Skeletal muscle tissue (tissue), 4 donors: ENCODE measurements around the gene CELA2A. TPM values are rescaled to one million over a fixed set of nuclear protein-coding genes. Genes with fewer than 3 reads are reported as not detected.
"Not testable (repeated sequence)": the region's sequence is repeated elsewhere in the genome, so short reads cannot be mapped to it uniquely, and the experiment has no call there.

Experiments used
- H3K27ac ChIP-seq: one replicate; pipeline ENCODE4 v1.7.0; 2013; ENCODE audit warnings: mild to moderate bottlenecking, low read depth, low read length, inconsistent platforms
- H3K27me3 ChIP-seq, 3 donors: one replicate each; pipeline ENCODE4 v1.7.0; 2013; ENCODE audit warnings: low read length in 3 of 3; ENCODE audit not compliant: control insufficient read depth in 3 of 3, insufficient read depth in 3 of 3
- H3K36me3 ChIP-seq, 3 donors: one replicate each; pipeline ENCODE4 v1.7.0; 2013; ENCODE audit warnings: low read length in 3 of 3; ENCODE audit not compliant: control insufficient read depth in 3 of 3, insufficient read depth in 3 of 3
- H3K4me1 ChIP-seq, 3 donors: one replicate each; pipeline ENCODE4 v1.7.0; 2013; ENCODE audit warnings: low read length in 3 of 3, mild to moderate bottlenecking in 3 of 3; ENCODE audit not compliant: control insufficient read depth in 3 of 3, insufficient read depth in 3 of 3
- H3K4me3 ChIP-seq, 3 donors: one replicate each; pipeline ENCODE4 v1.7.0; 2013; ENCODE audit warnings: low read length in 3 of 3
- H3K9ac ChIP-seq, 3 donors: one replicate each; pipeline ENCODE4 v1.7.0; 2013; ENCODE audit warnings: low read length in 3 of 3, mild to moderate bottlenecking in 3 of 3, moderate library complexity in 2 of 3, low read depth in 1 of 3
- H3K9me3 ChIP-seq, 3 donors: one replicate each; pipeline ENCODE4 v1.7.0; 2013; ENCODE audit warnings: low read length in 3 of 3; ENCODE audit not compliant: control insufficient read depth in 3 of 3
- total RNA-seq: library from RNA; depleted of rRNA; stranded (reverse); fragments of >200 nt; gene quantifications from one replicate; pipeline ENCODE4 v1.2.3, GENCODE V29; 2014
- donor health status: Osteomylitis.

CELA2A gene
- total RNA-seq, 1 donor from 2014 or later: not detected

DNA sequence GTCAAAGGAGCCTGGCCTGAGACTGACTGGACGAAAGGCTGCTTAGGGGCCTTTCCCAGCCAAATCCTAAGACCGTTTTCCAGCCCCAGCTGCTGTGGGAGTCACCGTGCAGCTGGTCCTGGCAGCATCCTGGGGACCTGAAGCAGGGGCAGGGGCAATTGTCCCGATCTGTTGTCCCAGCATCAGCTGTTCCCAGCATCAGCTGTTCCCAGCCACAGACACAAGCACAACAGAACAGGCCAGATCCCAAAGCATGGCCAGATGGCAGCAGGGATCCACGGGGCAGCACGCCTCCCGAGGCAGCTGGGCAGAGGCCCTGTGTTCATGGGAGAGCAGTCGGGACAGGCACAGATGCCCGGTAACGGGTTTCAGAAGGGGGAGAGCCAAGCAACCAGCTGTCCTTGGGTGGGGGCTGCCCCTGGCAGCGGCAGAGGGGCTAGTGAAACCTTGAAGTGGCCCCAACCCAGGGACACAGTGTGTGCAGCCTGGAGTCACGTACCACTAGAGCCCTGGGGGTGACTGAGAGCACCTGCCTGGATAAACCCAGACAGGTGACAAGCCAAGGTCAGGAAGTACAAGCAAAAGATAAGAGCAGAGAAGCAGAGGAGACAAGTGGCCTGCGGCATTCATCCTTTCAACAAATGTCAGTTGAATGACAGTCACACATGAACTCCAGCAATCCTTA lies 32.7 kb downstream of the CELA2A start:
- Histone ChIP-seq H3K9ac (no peak overlapping the region), H3K9me3 (no peaks in the 10 kb centered on the region), H3K27me3 (no peaks in the 10 kb centered on the region), H3K36me3 (peaks cover 19 to 22% (median 21%) of the 10 kb centered on the region in 3 donors), H3K4me1 (no peaks in the 10 kb centered on the region), H3K27ac (no peak overlapping the region), H3K4me3 (no peak overlapping the region)

DNA sequence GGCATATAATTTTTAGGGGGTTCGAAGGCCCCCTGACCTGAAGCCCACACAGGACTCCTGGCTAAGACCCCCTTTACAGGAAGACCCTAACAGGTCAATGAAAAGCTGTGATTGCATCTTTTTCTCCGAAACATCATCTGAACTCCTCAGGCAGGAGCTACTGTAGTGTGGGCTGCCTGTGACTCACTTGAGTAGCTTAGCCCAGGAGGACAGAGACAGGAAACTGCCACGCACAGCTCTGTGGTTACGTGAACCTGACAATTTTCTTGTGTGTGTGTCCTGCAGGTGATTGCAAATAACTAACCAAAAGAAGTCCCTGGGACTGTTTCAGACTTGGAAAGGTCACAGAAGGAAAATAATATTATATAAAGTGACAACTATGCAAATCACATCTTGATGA lies 34.5 kb downstream of the CELA2A start:
- peaks cover 26 to 28% (median 27%) of the 10 kb centered on the region in 3 donors for H3K36me3 ChIP-seq
- not testable (repeated sequence) for H3K9me3 ChIP-seq

DNA sequence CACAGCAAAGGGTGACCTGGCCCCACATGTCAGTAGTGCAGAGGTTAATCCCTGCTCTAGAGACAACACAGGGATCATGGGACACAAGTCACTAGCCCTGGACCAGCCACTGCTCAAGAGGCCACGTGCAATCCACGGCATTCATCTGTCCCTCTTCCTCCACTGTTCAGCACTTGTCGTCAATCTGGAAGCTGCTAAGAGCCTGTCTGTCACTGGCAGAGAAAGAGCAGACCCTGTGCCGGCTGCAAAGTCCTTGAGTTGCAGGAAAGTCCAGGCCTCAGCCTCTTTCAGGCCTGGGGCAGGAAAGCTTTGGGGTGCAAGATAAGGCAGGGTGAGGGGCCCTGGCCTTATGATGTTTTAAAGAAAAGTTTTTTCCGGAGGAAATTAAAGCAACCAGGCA lies 36.1 kb downstream of the CELA2A start:
- Histone ChIP-seq H3K4me3 (no peak overlapping the region), H3K27me3 (no peaks in the 10 kb centered on the region), H3K36me3 (peaks cover 26 to 29% (median 28%) of the 10 kb centered on the region in 3 donors), H3K9me3 (no peaks in the 10 kb centered on the region), H3K4me1 (no peaks in the 10 kb centered on the region), H3K27ac (no peak overlapping the region), H3K9ac (no peak overlapping the region)

More for the DNA sequence above, 34.5 kb downstream of the CELA2A start:
- H3K9ac ChIP-seq, H3K4me1 ChIP-seq, H3K4me3 ChIP-seq, H3K27me3 ChIP-seq, H3K27ac ChIP-seq: not testable (repeated sequence)

DNA sequence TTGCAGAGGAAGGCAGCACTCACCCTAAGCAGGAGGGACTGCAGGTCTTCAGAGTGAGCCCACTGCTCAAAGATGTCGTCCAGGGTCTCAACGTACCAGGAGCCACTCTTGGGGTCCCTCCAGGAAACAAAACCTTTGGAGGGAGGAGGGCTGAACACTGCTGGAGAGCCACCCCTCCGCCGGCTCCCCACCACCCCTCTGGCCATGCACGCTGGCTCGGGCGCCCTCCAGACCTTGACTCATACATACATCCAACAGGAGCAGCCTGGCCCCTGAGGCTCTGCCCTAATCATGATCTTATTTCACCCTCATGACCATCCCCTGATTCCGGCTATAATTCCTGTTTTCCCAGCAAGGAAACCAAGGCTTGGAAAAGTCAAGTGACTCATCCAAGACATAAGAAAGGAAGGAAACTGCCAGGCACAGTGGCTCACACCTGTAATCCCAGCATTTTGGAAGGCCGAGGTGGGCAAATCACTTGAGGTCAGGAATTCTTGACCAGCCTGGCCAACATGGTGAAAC lies 37.4 kb downstream of the CELA2A start:
- Histone ChIP-seq H3K36me3 (peaks cover 26 to 31% (median 28%) of the 10 kb centered on the region in 3 donors), H3K9me3 (no peaks in the 10 kb centered on the region), H3K4me1 (no peaks in the 10 kb centered on the region), H3K27me3 (no peaks in the 10 kb centered on the region), H3K27ac (no peak overlapping the region), H3K4me3 (no peak overlapping the region), H3K9ac (no peak overlapping the region)

DNA sequence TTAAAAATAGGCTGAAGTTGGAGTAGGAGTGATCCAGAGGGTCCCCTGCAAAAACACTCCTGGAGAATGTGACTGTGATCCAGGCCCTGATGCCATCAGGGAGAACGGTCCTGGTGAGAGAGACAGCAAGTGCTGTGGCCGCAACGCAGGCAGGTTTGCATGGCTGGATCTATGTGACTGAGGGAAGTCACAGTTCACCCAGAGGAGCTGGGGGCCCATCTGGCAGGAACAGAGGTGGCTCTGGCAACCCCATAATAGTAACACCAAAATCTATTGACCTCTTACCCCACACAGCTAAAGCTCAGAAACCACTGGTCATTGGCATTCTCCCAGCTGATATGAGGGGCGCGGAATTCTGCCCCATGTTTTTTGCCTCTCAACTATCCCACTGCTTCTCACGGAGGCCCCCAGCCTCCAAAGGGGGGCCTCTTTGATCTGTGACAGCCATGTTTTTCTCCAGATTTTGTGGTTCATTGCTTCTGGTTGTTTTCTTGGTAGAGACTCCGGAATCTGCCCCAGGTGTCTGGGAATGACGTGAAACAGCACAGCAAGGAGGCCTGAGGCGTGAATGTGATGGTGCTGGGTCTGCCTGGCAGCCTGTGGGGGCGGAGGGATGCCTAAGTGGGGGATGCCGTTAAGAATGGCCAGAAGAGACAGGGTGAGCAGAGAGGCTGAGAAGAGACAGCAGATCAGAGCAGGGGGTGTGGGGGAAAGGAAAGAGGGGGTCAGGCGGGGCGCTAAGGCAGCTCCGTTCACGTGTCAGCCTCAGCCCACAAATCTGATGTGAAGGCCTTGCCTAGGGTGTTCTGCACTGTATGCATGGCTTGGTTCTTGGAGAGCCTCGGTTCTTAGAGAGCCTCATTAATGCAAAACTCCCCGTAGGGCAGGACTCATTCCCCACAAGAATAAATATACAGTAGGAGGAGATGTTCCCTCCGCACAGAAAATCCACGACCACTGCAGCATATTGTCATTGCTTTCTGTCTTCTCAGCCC lies 43.9 kb downstream of the CELA2A start:
- H3K9ac ChIP-seq: no peak overlapping the region
- no peak overlapping the region for H3K27ac ChIP-seq
- H3K27me3 ChIP-seq: no peaks in the 10 kb centered on the region
- no peaks in the 10 kb centered on the region for H3K4me1 ChIP-seq
- H3K4me3 ChIP-seq: no peak overlapping the region
- peaks cover 17 to 34% (median 31%) of the 10 kb centered on the region in 3 donors for H3K36me3 ChIP-seq
- H3K9me3 ChIP-seq: no peaks in the 10 kb centered on the region

DNA sequence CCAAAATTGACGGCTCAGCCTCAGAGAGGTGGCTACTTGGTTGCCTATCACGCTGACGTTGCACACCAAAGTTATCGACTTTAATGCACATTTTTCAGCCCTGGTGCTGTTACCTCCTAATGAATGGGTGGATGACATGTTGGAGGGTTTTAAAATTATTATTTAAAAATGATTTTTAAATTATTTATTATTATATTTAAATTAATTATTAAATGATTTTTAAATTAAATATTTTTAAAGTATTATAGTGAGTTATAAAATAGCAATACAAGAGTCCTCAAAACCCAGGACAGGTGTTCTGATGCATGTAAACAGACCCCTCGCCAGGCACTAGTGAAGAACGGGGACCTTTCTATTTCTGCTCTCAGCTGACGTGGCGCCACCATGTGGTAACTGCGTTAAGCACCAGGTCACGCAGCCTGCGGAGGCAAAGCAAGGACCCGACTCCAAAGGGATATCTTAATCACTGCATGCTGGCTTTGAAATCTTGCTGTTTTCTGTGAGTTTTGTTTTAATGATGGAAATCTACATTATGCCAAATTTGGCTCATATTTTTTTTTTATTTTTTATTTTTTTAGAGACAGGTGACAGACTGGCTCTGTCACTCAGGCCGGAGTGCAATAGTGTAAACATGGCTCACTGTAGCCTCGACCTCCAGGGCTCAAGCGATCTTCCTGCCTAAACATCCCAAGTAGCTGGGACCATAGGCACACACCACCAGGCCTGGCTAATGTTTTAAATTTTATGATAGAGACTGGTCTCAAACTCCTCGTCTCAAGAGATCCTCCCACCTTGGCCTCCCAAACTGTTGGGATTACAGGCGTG lies 44.9 kb downstream of the CELA2A start:
- no peak overlapping the region for H3K9ac ChIP-seq
- H3K9me3 ChIP-seq: no peaks in the 10 kb centered on the region
- H3K36me3 ChIP-seq: peaks cover 22 to 37% (median 33%) of the 10 kb centered on the region in 3 donors
- H3K4me1 ChIP-seq: no peaks in the 10 kb centered on the region
- H3K4me3 ChIP-seq: no peak overlapping the region
- no peak overlapping the region for H3K27ac ChIP-seq
- no peaks in the 10 kb centered on the region for H3K27me3 ChIP-seq

DNA sequence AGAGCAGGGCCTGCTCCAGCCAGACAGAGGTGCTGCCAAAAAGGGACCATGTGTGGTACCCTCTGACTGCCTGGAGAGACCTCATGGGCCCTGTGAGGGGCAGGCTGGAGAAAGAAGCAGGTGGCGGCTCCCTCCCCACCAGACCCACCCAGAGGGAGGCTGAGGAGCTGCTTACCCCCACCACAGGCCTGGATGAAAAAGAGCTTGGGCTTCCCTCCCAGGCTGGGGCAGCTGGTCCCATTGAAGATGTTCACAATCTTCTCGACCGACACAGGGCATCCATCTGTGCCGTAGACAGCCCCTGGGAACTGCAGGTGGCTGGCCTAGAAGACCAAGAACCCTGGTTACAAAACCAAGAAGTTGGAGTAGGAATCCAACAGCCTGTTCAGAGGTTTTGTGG lies 47.9 kb downstream of the CELA2A start:
- Histone ChIP-seq H3K27ac (no peak overlapping the region), H3K9ac (peak overlapping the region in 1 of 3 donors; percentile 40), H3K9me3 (no peaks in the 10 kb centered on the region), H3K36me3 (peaks cover 20 to 41% (median 40%) of the 10 kb centered on the region in 3 donors), H3K4me1 (no peaks in the 10 kb centered on the region), H3K27me3 (no peaks in the 10 kb centered on the region), H3K4me3 (no peak overlapping the region)

DNA sequence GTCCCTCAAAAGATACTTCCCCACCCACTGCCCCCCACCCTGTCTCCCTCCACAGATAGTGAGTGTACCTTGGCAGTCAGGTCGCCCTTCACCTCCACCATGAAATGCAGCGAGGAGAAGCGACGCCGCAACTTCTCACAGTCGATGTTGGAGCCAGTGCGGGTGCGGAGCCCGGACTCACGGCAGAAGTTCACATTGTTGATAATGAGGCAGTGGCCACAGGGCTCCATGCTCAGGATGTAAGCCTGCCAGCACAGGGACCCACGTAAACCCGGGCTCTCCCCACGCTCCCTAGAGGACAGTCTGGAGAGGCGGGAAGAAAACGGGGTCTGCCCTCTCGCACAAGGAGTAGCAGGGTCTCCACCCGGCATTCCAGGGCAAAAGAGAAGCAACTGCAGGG lies 50.3 kb downstream of the CELA2A start:
- Histone ChIP-seq H3K27ac (no peak overlapping the region), H3K9ac (no peak overlapping the region), H3K9me3 (no peaks in the 10 kb centered on the region), H3K36me3 (peaks cover 19 to 39% (median 31%) of the 10 kb centered on the region in 3 donors), H3K4me3 (no peak overlapping the region), H3K27me3 (no peaks in the 10 kb centered on the region), H3K4me1 (no peaks in the 10 kb centered on the region)

DNA sequence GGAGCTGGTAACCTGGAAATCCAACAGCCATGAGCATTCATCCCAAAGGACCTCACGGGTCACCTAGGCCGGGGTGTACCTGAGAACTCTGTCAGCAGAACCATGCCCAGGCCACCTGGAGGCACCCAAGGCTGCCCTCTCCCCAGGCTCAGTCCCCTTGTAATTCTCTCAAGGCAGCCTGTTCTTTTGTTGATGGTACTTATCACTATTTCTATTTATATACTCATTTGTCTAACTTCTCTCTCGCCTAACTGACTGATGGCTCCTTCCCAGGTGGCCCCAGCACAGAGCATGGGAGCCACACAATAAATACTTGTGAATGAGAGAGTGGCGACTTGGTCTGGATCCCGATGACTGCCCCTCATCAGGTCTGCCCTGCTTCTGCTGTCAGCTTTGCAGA lies 50.7 kb downstream of the CELA2A start:
- Histone ChIP-seq H3K9ac (no peak overlapping the region), H3K4me3 (no peak overlapping the region), H3K27me3 (no peaks in the 10 kb centered on the region), H3K27ac (no peak overlapping the region), H3K4me1 (no peaks in the 10 kb centered on the region), H3K9me3 (no peaks in the 10 kb centered on the region), H3K36me3 (peaks cover 22 to 40% (median 31%) of the 10 kb centered on the region in 3 donors)
